ENCODE data around the gene NR0B1.

NR0B1 gene

GRCh38 chrX:30309139-30309571, at the start of gene NR0B1:
Gene NR0B1, minus strand, starts transcription at chrX:30309390. Its CDS starts 27 bp downstream, at chrX:30309363.
- no peak for DNase-seq

DNA sequence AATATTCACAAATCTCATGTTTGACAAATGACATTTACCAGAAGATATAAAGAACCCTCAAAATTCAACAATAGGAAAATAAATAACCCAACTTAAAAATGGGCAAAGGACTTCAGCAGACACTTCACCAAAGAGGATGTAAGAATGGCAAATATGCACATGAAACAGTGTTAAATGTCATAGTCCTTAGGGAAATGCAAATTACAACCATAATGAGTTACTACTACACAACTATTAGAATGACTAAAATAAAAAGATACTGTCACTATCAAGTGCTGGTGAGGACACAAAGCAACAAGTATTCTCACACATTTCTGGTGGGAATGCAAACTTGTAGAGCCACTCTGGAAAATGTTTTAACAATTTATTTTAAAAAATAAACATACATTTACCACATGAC, 40.8 kb upstream of the NR0B1 start:
- DNase-seq = no peak

DNA sequence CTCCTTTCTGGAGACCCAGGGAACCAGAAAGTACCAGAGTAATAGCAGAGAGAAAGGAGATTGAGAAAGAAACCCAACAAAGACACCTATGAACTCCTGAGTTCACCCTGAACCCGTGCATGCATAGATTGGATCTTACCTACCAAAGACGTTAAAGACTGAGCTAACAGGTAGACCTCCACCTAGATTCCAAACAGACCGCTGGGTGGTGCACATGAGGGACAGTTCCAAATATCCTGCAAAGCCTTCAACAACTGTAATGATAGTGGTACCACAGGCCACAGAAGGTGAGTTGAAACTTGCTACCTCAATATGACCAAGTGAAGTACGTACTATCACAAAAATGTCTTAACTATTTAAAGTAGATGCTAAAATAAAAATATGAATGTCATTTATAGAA, 34.0 kb upstream of the NR0B1 start:
- DNase-seq = no peak

DNA sequence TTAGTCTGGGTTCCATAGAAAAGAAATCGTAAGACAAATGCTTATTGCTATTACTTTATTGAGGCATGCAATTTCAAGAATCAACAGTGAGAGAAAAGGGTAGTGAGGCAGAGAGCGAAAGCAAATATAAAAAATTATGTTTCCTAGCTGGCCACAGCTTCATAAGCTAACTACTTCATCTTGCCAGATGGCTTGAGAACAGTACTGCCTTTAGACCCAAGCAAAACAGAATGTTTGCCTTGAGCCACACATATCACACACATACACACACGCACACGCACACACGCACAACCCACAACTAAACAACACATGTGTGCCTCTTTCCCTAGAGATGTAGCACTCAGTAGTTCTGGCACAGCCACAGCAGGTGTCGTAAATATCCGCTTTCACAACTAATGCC, 31.6 kb upstream of the NR0B1 start:
- no peak for DNase-seq

GRCh38 chrX:30327762-30328161, 18.6 kb upstream of the NR0B1 start:
- no peak for DNase-seq

- DNase-seq = no peak
These were observed 8.1 kb upstream of the NR0B1 start for GRCh38 chrX:30317308-30317707.

- DNase-seq = no peak
These were observed 4.1 kb upstream of the NR0B1 start for GRCh38 chrX:30313322-30313721.

DNA sequence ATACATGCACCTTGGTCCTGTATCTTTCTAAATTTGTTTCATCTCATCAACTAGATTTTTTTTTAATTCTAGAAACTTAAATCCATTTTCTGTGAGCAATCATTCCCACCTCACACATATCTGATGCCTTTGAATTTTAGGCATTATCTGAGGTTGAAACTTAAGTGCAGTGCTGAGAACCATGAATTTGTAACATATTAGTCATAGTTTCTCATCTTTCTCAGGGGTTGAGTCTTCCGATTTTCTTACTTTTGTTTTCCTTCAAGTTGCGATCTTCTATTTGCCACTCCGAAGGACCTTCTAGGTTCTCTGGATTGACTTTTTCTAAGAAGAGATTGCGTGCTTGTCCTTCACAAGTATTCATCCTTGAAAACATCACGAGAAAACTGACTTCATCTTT, 3.7 kb upstream of the NR0B1 start:
- no peak for DNase-seq

- DNase-seq = no peak
These were observed 1.4 kb upstream of the NR0B1 start for GRCh38 chrX:30310429-30311206.

DNA sequence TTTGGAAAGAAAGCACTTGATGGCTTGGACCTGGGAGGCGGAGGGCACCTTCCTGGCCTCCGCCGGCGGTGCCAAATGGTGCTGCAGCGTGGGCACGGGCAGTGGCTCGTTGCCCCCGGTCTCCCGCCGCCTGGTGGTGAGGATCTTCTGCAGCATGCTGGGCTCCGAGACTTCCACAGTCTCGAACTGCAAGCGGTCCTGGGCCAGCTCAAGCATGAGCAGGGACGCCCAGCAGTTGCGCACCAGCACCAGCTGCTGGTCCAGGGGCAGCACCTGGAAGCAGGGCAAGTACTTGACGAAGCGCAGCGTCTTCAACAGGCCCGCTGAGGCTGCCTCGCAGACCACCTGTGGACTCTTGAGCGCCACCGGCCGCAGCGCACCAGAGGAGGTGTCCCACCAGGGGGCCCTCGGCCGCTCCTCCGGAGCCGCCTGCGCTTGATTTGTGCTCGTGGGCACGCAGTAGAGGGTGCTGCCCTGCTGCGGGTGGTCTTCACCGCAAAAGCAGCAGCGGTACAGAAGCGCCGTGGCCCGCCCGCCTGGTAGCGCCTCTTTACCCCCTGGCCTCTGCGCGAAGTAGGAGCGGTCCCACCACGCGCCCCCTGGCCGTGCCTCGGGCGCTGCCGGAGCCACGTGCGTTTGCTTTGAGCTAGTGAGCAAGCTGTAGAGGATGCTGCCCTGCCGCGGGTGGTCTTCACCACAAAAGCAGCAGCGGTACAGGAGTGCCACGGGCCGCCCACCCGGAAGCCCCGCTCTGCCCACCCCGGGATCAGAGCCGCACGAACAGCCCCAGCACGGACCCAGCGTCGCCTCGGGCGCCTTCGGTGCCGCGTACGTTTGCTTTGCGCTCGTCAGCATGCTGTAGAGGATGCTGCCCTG, 689 bp downstream of the NR0B1 start:
- DNase-seq = no peak

GRCh38 chrX:30307466-30307865, 1.7 kb downstream of the NR0B1 start:
- no peak for DNase-seq

DNA sequence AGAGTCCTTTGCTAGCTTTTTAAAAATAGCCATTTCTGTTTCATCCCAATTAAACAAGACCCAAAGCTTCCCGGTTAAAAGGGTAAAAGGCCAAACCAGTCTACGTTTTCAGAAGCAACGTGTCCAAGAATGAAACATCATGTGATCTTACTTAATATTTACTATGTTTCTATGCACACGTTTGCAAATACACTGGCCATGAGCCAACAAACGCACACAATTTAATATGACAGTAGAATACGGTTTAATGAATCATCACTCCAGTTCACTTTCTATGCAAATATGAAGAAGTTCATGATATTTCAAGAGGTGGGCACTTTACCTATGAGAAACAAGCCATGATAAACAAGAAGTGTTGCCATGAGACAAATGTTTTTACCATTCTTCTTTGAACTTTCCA, 4.3 kb downstream of the NR0B1 start:
- DNase-seq = no peak

- DNase-seq = no peak
These were observed 6.2 kb downstream of the NR0B1 start for GRCh38 chrX:30302956-30303355.

DNA sequence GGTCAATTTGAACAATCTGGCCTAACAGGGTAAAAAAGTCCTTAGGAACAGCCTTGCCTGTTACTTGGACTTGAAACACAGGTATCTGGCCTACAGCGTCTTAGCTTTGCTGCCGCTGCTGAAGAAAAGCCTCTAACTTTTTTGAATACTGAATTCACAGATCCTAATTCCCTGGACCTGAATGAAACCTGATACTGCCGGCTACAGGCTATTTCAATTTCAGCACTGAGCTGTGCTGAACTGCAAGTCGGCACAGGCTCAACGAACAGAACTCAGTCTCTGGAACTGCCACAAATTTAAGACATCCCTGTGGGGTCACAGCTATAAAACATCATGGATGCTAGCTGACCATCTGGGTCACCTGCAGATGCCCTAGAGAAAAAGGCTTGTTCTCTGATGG, 7.2 kb downstream of the NR0B1 start:
- no peak for DNase-seq

- no peak for DNase-seq
These were observed 8.0 kb downstream of the NR0B1 start for GRCh38 chrX:30301208-30301607.

DNA sequence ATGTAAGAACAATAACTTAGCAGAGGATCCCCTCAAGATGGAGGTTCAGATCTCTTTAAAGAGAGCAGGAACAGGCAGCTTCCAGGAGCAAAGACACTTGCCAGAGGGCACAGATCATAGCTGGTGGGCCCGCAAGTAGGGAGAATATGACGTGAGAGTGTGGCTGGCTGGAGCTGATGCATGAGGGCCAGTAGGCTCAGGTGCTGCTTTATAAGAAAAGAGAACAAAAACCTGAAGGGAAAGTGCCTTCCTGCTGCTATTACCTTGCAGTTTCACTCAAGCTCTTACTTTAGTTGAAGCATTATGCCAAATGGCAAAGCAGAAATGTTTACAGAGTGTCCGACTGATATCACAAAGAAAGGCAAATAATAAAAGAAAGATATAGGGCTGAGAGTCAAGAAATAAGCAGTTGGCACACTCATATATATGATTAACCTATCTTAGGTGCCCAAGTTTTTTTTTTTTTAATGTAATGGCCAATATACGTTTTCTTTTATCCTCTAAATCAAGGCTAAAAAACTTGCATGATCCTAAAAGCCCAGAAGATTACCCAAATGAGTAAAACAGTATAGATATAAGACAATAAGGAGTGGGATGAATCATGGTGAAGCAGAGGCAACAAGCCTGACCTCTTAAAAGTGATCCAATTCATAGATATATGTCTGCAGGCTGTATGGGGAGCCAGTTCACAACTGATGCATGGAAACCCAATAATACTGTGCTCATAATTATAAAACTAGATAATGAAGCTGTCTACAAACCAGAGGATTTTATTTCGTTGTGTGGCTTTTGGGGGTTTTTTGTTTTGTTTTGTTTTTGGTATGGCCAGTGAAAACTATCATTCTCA, 12.6 kb downstream of the NR0B1 start:
- DNase-seq = no peak

GRCh38 chrX:30283456-30284200, 25.6 kb downstream of the NR0B1 start:
- DNase-seq = no peak

DNA sequence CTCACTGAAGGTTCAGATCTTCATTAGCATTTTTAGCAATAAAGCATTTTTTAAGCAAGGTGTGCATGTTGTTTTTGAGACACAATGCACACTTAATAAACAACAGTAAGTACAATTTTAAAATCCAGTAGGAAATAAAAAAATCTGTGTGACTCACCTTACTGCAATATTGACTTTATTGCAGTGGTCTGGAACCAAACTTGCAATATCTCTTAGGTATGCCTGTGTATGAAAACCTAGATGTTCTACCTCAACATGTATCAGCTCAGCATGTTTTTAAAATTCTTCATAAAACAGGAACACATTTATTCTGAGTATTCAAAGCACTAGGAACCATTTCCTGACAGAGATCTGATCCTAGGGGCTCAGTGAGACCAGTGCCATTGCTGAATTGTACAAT, 26.7 kb downstream of the NR0B1 start:
- DNase-seq = no peak

DNA sequence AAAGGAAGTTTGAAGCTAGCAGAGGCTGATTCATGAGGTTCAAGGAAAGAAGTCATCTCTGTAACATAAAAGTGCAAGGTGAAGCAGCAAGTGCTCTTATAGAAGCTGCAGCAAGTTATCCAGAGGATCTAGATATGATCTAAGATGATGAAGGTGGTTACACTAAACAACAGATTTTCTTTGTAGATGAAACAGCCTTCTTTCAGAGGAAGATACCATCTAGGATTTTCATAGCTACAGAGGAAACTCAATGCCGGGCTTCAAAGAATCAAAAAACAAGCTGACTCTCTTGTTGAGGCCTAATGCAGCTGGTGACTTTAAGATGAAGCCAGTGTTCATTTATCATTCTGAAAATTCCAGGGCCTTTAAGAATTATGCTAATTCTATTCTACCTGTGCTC, 28.8 kb downstream of the NR0B1 start:
- no peak for DNase-seq

DNA sequence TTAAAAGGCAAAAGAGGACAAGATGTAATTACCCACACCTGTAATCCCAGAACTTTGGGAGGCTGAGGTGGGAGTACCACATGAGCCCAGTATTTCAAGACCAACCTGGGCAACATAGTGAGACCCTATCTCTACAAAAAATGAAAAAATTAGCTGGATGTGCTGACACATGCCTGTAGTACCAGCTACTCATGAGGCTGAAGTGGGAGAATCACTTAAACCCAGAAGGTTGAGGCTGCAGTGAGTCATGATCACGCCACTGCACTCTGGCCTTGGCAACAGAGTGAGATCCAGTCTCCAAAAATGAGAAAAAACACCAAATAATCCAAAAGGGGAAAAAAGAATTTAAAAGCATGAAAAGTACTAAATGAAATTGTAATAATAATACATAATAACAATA, 30.8 kb downstream of the NR0B1 start:
- DNase-seq = no peak

- no peak for DNase-seq
These were observed 33.7 kb downstream of the NR0B1 start for GRCh38 chrX:30275498-30275897.

GRCh38 chrX:30270639-30271038, 38.6 kb downstream of the NR0B1 start:
- DNase-seq = no peak

DNA sequence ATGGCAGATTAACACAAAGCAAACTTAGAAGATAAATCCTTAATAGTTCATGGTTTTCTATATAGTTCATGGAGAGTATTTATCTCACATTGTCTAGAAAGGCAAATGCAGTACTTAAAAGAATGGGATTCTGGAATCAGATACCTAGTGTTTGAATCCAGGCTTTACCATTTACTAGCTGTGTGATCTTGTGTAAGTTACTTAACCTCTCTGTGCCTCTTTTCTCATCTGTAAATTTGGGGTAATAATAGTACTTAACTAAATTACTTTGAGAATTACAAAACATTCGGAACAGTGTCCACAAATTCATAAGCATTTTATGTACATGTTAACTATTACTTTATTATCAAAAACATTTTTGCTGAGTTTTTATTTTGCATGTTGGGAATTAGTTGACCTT, 46.4 kb downstream of the NR0B1 start:
- no peak for DNase-seq
